ENCODE results near the gene AIF1.

Gene AIF1

DNA sequence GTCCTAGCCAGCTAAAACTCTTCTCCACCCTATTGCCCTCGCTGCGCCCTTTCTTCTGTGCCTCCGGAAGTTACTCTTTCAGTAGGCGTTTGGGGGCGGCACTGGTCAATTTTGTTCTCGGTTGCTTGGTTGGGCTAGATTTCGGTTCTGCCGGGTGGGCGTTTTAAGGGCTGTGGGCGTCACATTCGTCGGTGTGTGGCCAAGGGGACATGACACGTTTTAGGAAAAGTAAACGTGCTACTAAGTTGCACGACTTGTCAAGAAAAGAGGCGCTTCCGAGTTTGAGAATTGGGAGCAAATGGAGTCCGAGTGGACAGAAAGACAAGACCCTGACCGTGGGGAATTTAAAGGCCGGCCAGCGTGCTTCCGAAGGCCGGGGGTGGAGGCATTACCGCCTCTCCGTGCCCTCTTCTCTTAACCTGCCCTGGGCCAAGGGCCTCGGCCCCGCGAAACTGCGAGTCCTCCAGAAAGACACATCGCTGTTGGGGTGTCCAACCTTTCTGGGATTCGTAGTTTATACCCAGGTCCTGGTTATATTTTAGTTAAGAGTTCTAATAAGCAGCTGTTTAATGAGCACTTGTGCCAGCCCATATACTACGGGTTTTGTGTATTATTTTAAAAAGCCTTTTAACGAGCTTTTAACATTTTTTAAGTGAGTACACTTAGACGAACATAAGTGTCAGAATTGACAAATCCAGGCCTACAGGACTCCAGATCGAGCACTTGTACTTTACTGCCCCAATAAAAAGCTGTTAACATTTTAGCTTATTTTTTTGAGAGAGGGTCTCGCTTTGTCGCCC is 38.1 kb downstream of the AIF1 start:
- peak overlapping the region; percentile 91 for H3K9ac ChIP-seq (ENCODE audit: low read depth, low read length)
- no peaks in the 10 kb centered on the region for H3K27me3 ChIP-seq (ENCODE audit: control insufficient read depth, insufficient read depth, low read length)
- no peaks in the 10 kb centered on the region for H3K9me3 ChIP-seq (ENCODE audit: control insufficient read depth, insufficient read depth, low read length)
- peaks cover 31% of the 10 kb centered on the region for H3K36me3 ChIP-seq (ENCODE audit: control insufficient read depth, insufficient read depth, low read length)
- peaks cover 5% of the 10 kb centered on the region; the same call in 1 of the 2 replicates for H3K4me1 ChIP-seq (ENCODE audit: control insufficient read depth, insufficient read depth, low read length)
- H3K4me3 ChIP-seq (ENCODE audit: low read depth, low read length) = peak overlapping the region; percentile 95
- peak overlapping the region; percentile 100 for H3K27ac ChIP-seq (ENCODE audit: low read depth, low read length)

- no peak overlapping the region for H3K9ac ChIP-seq (ENCODE audit: low read depth, low read length)
- H3K27ac ChIP-seq (ENCODE audit: low read depth, low read length) = peak overlapping the region; percentile 11
Observed at GRCh38 chr6:31654574-31655348, 39.7 kb downstream of the AIF1 start.

GRCh38 chr6:31655349-31656237 is 40.6 kb downstream of the AIF1 start, which contains the start of gene APOM:
Gene APOM (plus strand): TSS chr6:31655894. CDS start chr6:31655967, 73 bp downstream.
- H3K4me1 ChIP-seq (ENCODE audit: control insufficient read depth, insufficient read depth, low read length) = peaks cover 5% of the 10 kb centered on the region; the same call in 1 of the 2 replicates

More at GRCh38 chr6:31654574-31655348, 39.7 kb downstream of the AIF1 start:
- H3K27me3 ChIP-seq (ENCODE audit: control insufficient read depth, insufficient read depth, low read length) = no peaks in the 10 kb centered on the region
- no peaks in the 10 kb centered on the region for H3K9me3 ChIP-seq (ENCODE audit: control insufficient read depth, insufficient read depth, low read length)
- no peak overlapping the region for H3K4me3 ChIP-seq (ENCODE audit: low read depth, low read length)
- H3K36me3 ChIP-seq (ENCODE audit: control insufficient read depth, insufficient read depth, low read length) = peaks cover 15% of the 10 kb centered on the region
- H3K4me1 ChIP-seq (ENCODE audit: control insufficient read depth, insufficient read depth, low read length) = peaks cover 5% of the 10 kb centered on the region; the same call in 1 of the 2 replicates

DNA sequence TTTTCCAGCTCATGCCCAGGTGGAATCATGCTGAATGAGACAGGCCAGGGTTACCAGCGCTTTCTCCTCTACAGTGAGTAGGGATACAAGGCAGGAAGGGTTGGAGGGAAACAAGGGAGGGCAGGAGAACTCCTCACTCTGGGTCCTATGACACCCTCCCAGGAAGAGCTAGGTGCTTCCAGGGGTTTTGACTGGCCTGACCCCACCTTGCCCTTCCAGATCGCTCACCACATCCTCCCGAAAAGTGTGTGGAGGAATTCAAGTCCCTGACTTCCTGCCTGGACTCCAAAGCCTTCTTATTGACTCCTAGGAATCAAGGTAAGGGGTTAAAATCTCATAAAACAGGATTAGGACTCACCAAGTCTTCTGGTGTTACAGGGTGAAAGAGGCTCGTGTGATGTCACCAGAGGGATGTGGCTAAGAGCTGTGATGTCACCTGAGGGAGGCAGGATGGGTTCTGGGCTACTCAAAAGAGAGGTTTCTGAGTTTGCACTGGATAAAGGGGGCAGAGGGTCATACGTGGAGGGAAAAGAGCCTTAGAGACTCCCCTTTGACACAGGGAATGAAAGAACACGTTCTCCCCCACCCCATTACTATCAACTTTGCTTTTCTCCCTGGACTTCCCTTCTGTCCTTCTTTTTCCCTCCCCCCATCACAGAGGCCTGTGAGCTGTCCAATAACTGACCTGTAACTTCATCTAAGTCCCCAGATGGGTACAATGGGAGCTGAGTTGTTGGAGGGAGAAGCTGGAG is 42.5 kb downstream of the AIF1 start:
- no peaks in the 10 kb centered on the region for H3K27me3 ChIP-seq (ENCODE audit: control insufficient read depth, insufficient read depth, low read length)
- H3K4me3 ChIP-seq (ENCODE audit: low read depth, low read length) = no peak overlapping the region
- no peaks in the 10 kb centered on the region for H3K9me3 ChIP-seq (ENCODE audit: control insufficient read depth, insufficient read depth, low read length)
- H3K27ac ChIP-seq (ENCODE audit: low read depth, low read length) = no peak overlapping the region
- peaks cover 17% of the 10 kb centered on the region for H3K36me3 ChIP-seq (ENCODE audit: control insufficient read depth, insufficient read depth, low read length)
- no peak overlapping the region for H3K9ac ChIP-seq (ENCODE audit: low read depth, low read length)
- H3K4me1 ChIP-seq (ENCODE audit: control insufficient read depth, insufficient read depth, low read length) = no peaks in the 10 kb centered on the region; the same call in 1 of the 2 replicates

More at GRCh38 chr6:31655349-31656237, 40.6 kb downstream of the AIF1 start, which contains the start of gene APOM:
- H3K9ac ChIP-seq (ENCODE audit: low read depth, low read length) = no peak within 1 kb of the TSS
- H3K27ac ChIP-seq (ENCODE audit: low read depth, low read length) = peak within 1 kb of the TSS; percentile 11
- peaks cover 11% of the 10 kb centered on the region for H3K36me3 ChIP-seq (ENCODE audit: control insufficient read depth, insufficient read depth, low read length)
- H3K27me3 ChIP-seq (ENCODE audit: control insufficient read depth, insufficient read depth, low read length) = no peaks in the 10 kb centered on the region
- no peak within 1 kb of the TSS for H3K4me3 ChIP-seq (ENCODE audit: low read depth, low read length)
- H3K9me3 ChIP-seq (ENCODE audit: control insufficient read depth, insufficient read depth, low read length) = no peaks in the 10 kb centered on the region

- Histone ChIP-seq H3K4me3 (ENCODE audit: low read depth, low read length) (no peak overlapping the region), H3K36me3 (ENCODE audit: control insufficient read depth, insufficient read depth, low read length) (peaks cover 24% of the 10 kb centered on the region), H3K4me1 (ENCODE audit: control insufficient read depth, insufficient read depth, low read length) (no peaks in the 10 kb centered on the region; the same call in 1 of the 2 replicates), H3K9ac (ENCODE audit: low read depth, low read length) (no peak overlapping the region), H3K9me3 (ENCODE audit: control insufficient read depth, insufficient read depth, low read length) (no peaks in the 10 kb centered on the region), H3K27ac (ENCODE audit: low read depth, low read length) (no peak overlapping the region), H3K27me3 (ENCODE audit: control insufficient read depth, insufficient read depth, low read length) (no peaks in the 10 kb centered on the region)
Observed at GRCh38 chr6:31658158-31658688, 43.2 kb downstream of the AIF1 start.

- H3K4me3 ChIP-seq (ENCODE audit: low read depth, low read length) = peak overlapping the region; percentile 88
- no peaks in the 10 kb centered on the region for H3K9me3 ChIP-seq (ENCODE audit: control insufficient read depth, insufficient read depth, low read length)
- no peak overlapping the region for H3K27ac ChIP-seq (ENCODE audit: low read depth, low read length)
- peaks cover 32% of the 10 kb centered on the region for H3K36me3 ChIP-seq (ENCODE audit: control insufficient read depth, insufficient read depth, low read length)
- H3K4me1 ChIP-seq (ENCODE audit: control insufficient read depth, insufficient read depth, low read length) = peaks cover 7% of the 10 kb centered on the region; the same call in 1 of the 2 replicates
- H3K9ac ChIP-seq (ENCODE audit: low read depth, low read length) = no peak overlapping the region
- no peaks in the 10 kb centered on the region for H3K27me3 ChIP-seq (ENCODE audit: control insufficient read depth, insufficient read depth, low read length)
Observed at GRCh38 chr6:31658983-31659648, 44.1 kb downstream of the AIF1 start.

DNA sequence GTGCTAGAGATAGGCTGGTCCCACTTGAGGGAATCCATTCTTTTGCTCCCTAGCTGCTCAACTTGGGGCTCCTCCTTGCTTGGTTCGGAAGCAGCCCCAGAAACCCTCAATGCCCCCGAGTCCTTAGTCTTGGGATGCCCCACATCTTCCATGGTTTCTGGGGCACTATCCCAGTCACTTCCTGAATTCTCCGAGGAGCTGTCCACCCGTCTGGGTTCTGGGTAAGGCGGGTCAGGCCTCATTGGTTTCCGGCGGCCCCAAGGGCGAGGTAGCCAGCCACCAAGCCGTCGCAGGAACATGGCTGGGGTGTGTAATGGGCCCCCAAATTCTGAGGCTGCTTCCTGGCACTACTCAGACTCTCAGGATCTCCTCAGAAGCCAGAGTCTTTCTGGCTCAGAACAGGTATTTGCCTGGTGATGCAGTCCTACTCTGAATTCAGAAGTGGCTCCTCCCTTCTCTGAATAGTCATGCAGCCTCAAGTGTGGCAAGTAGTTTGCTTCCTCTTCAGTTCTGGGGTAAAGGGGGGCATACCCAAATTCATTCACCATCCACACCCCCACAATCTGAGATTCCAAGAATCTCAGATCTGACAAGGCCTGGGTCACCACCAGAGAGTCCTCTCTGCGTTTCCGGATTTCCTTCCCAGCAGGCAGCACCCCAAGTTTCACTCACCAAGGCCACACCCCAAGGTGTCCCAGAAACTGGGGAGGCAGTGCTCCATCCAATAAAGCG is 44.8 kb downstream of the AIF1 start:
- no peaks in the 10 kb centered on the region for H3K27me3 ChIP-seq (ENCODE audit: control insufficient read depth, insufficient read depth, low read length)
- H3K4me3 ChIP-seq (ENCODE audit: low read depth, low read length) = peak overlapping the region; percentile 88
- peak overlapping the region; percentile 87 for H3K9ac ChIP-seq (ENCODE audit: low read depth, low read length)
- no peaks in the 10 kb centered on the region for H3K9me3 ChIP-seq (ENCODE audit: control insufficient read depth, insufficient read depth, low read length)
- peak overlapping the region; percentile 90 for H3K27ac ChIP-seq (ENCODE audit: low read depth, low read length)
- H3K4me1 ChIP-seq (ENCODE audit: control insufficient read depth, insufficient read depth, low read length) = peaks cover 7% of the 10 kb centered on the region; the same call in 1 of the 2 replicates
- H3K36me3 ChIP-seq (ENCODE audit: control insufficient read depth, insufficient read depth, low read length) = peaks cover 32% of the 10 kb centered on the region

DNA sequence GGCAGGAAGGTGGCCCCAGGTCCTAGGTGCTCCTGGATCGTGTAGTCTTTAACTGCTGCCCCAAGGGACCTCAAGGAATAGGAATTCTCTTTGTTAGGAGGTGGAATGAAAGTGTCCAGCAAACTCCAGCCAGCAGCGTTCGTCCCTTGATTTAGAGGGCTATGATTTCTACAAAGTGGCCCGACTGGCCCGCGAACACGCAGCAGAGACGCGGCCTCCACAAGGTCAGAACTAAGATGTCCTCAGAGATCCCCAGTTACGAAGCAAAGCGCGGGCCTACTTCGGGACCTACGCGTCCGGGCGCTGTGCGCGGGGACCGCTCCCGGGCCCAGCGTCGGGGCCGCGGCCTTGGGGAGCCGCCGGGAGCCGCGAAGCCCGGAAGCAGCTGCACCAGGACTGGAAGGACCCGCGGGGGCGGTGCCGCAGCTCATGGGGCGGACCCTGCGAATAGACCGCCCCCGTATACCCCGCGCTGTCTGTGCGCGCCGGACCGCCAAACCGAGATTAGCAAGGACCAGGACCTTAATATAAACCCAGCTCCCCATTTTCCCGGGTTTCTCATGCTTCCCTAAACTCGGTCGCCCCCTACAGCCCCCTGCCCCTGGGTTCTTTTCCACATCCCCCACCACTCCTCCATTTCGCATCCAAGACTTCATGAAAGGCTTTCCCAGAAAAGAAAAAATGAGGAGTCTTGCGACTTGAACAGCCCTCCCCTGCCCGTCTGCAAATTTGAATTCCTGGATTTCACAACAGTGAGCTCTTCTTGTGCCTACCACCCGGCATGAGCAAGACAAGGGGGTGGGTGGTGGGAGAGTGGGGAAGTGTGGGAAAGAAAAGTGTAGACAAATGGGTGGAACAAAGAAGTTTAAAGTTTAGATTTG is 45.6 kb downstream of the AIF1 start, which contains the start of gene C6orf47:
Gene C6orf47 (minus strand): TSS at position 398 of the 881 bp plus-strand sequence. CDS start 831 bp downstream, outside the sequence.
- H3K9me3 ChIP-seq (ENCODE audit: control insufficient read depth, insufficient read depth, low read length) = no peaks in the 10 kb centered on the region
- H3K4me1 ChIP-seq (ENCODE audit: control insufficient read depth, insufficient read depth, low read length) = peaks cover 7% of the 10 kb centered on the region; the same call in 1 of the 2 replicates
- peak within 1 kb of the TSS; percentile 90 for H3K27ac ChIP-seq (ENCODE audit: low read depth, low read length)
- no peaks in the 10 kb centered on the region for H3K27me3 ChIP-seq (ENCODE audit: control insufficient read depth, insufficient read depth, low read length)
- peak within 1 kb of the TSS; percentile 88 for H3K4me3 ChIP-seq (ENCODE audit: low read depth, low read length)
- H3K9ac ChIP-seq (ENCODE audit: low read depth, low read length) = peak within 1 kb of the TSS; percentile 87
- peaks cover 32% of the 10 kb centered on the region for H3K36me3 ChIP-seq (ENCODE audit: control insufficient read depth, insufficient read depth, low read length)
